ENCODE results near the gene OR4S2.

- TF ChIP-seq EP300 (IDR thresholded peaks at IDR 0.05; ENCODE audit: low read depth) (no peak), CTCF (IDR thresholded peaks at IDR 0.05) (no peak)
These were observed 10.5 kb downstream of the OR4S2 start for GRCh38 chr11:55658608-55659007.
